ENCODE data around the gene CD19.
"Not testable (repeated sequence)": the region's sequence is repeated elsewhere in the genome, so short reads cannot be mapped to it uniquely, and the experiment has no call there.

The CD19 gene

DNA sequence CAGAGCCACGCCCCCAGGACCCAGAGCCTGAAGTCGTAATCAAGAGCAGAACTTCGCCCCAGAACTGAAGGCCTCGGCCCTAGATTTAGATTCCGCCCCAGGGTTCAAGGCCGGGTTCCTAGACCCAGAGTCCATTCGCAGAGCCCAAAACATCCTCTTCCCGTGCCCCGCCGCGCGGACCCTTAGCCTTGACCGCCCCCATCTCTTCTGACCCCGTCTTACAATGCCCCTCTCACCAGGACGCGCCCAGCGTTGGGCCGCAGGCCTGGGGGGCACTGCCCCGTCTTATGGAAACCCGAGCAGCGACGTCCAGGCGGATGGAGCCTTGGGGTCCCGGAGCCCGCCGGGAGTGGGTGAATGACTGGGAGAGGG lies 5.0 kb downstream of the CD19 start:
- DNase-seq (ENCODE audit: low read depth) = no peak

DNA sequence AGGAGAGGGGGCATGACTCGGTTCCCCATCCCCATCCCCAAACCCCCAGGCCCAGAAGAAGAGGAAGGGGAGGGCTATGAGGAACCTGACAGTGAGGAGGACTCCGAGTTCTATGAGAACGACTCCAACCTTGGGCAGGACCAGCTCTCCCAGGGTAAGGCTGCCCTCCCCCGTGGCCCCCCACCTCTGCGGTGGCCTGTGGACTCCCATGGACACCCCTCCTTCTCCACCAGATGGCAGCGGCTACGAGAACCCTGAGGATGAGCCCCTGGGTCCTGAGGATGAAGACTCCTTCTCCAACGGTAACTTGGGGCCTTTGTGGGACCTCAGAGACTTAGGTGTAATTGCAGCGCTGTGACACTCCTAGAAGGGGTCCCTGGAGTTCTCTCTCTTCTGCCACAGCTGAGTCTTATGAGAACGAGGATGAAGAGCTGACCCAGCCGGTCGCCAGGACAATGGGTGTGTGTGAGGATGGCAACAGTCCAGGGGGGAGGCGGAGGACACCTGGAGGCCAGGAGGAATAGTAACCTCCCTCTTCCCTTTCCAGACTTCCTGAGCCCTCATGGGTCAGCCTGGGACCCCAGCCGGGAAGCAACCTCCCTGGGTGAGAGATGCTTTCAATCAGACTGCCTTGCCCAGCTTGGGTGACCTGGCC lies 5.6 kb downstream of the CD19 start:
- no peak for DNase-seq (ENCODE audit: low read depth)

DNA sequence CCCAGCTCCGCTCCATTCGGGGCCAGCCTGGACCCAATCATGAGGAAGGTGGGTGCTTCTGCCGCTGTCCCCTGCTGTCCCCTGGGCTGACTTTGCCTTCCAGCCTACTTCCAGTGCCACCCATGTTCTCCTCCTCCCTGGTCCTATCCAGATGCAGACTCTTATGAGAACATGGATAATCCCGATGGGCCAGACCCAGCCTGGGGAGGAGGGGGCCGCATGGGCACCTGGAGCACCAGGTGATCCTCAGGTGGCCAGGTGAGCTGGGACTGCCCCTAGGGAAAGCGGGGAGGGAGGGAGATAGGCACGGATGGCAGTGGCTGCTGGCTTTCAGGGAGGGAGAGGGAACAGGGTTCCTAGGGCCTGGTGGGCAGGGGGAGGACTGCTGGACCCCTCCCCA lies 7.0 kb downstream of the CD19 start:
- no peak for DNase-seq (ENCODE audit: low read depth)

DNA sequence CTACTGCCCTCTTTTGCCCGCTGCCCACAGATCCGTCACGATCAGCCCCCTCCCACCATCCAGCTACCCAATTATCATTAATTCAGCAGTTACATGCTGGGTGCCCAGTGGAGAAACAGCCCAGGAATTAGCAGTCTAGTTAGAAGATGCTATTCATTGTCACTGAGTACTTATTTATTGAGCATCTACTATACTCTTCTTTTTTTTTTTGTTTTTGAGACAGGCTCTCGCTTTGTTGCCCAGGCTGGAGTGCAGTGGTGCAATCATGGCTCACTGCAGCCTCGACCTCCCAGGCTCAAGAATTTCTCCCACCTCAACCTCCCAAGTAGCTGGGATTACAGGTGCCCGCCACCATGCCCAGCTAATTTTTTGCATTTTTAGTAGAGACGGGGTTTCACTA lies 8.1 kb downstream of the CD19 start:
- not testable (repeated sequence) for DNase-seq (ENCODE audit: low read depth)

DNA sequence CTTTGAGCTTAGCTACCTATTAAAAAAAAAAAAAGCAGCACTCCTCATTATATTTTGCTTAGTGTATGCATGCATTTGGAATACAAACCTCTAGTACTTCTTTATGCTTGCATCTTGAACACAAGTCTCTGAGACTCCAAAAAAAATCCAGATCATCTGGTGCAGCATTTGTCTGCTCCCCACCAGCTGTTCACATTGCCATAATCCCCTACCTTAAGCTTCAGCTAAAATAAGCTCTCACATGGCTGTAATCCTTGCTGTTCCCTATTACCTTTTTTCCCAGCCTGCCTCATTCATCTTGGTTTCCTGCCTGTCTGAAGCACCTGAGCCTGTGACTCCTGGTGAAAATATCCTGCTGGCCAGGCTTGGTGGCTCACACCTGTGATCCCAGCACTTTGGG lies 11.5 kb downstream of the CD19 start:
- DNase-seq (ENCODE audit: low read depth) = no peak

DNA sequence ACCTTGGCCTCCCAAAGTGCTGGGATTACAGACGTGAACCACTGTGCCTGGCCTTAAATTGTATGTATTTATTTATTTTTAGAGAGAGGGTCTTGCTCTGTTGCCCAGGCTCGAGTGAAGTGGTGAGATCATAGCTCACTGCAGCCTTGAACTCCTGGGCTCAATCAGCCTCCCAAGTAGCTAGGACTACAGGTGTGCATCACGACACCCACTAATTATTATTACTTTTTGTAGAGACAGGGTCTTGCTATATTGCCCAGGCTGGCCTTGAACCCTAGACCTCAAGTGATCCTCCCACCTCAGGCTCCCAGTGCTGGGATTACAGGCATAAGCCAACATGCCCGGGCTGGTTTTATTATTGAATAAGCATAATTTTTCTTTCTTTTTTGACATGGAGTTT lies 14.9 kb downstream of the CD19 start:
- DNase-seq (ENCODE audit: low read depth) = no peak

DNA sequence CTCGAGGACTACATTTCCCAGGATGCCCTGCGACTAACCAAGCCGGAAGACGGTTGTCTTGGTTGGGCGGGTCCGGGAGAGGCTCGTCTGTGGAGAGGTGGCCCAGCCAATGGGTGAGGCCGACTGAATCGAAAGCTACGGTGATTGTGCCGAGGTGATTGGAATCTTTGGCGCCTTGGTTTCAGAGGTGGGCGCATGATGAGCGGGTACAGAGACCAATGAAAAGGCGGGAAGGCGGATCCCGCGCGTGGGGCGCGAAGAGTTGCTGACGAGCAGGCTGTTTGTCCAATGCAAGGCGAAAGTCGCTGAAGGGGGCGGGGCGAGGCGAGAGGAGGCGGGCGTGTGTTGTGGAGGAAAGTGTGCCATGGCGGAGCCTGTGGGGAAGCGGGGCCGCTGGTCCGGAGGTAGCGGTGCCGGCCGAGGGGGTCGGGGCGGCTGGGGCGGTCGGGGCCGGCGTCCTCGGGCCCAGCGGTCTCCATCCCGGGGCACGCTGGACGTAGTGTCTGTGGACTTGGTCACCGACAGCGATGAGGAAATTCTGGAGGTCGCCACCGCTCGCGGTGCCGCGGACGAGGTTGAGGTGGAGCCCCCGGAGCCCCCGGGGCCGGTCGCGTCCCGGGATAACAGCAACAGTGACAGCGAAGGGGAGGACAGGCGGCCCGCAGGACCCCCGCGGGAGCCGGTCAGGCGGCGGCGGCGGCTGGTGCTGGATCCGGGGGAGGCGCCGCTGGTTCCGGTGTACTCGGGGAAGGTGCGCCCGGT lies 19.1 kb downstream of the CD19 start, which contains the start of gene NFATC2IP:
TSS of gene NFATC2IP (plus strand) at position 290 of the 762 bp plus-strand sequence. CDS start at position 365, 75 bp downstream.
- DNase-seq (ENCODE audit: low read depth) = peak; percentile 99

DNA sequence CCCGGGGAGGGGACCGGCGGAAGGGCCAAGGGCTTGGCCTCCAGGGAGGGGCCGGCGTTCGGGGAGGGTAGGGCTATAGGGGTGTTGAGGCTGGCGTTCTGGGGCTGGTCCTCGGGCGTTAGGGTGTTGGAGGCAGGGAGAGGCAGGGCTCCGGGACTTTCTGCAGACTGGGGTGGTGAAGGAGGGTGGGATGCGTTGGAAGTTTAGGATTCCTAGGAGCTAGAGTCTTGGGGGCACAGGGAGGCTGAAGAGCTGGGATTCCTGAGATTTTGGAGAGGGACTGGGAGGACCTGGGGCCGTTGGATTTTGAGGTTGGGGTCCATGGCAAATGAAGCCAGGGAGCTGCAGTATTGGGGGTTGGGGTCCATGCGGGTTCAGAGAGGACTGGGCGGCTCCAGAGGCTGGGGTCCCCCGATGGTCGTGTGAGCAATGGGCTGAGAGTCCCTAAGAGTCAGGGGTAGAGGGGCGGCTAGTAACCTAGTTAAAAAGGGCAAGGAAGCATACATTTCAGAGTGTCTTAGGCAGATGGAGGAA lies 19.7 kb downstream of the CD19 start:
- no peak for DNase-seq (ENCODE audit: low read depth)

DNA sequence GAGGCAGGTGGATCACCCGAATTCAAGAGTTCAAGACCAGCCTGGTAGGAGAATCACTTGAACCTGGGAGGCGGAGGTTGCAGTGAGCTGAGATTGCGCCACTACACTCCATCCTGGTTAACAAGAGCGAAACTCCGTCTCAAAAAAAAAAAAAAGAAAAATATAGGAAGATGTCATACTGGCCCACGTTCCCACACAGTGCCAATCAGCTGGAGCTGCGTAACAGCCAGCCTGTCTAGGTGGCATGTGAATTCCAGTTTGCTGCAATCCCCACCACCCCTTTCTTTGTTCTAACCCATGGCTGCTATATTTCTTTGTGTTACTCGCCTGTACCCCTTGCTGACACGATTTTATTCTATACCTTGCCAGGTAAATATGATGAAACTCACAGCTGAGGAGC lies 26.4 kb downstream of the CD19 start:
- no peak for DNase-seq (ENCODE audit: low read depth)

DNA sequence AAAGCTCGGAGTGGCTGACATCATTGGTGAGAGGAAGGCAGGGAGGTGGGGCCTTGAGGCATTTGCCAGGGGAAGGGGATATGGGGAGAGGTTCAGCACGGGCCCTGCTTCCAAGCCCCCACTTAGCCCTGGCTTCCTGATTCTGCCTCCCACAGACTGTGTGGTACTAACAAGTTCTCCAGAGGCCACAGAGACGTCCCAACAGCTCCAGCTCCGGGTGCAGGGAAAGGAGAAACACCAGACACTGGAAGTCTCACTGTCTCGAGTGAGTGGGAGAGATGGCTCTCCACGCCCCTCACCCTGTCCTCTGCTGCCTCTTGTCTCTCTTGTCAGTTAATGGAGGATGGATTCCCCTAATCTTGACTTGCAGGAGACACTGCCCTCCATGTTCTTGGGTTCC lies 27.1 kb downstream of the CD19 start:
- no peak for DNase-seq (ENCODE audit: low read depth)

DNA sequence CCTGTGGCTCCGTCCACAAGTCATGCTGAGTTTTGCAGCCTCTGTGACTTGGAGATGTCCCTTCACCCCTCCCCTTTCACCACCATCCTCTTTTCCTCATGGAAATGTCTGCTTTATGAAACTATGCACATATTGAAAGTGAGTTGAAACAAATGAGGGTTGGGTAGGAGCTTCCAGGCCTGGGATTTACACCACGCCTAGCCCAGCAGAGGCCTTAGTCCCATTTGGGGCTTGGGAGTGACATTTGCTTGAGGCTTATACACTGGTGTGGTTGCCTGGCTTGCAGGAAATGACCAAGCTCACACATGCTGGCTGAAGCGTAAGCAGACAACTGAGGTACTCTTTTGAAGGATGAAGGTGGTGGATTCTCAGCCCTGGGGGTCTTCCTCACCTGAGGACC lies 32.3 kb downstream of the CD19 start:
- DNase-seq (ENCODE audit: low read depth) = no peak

DNA sequence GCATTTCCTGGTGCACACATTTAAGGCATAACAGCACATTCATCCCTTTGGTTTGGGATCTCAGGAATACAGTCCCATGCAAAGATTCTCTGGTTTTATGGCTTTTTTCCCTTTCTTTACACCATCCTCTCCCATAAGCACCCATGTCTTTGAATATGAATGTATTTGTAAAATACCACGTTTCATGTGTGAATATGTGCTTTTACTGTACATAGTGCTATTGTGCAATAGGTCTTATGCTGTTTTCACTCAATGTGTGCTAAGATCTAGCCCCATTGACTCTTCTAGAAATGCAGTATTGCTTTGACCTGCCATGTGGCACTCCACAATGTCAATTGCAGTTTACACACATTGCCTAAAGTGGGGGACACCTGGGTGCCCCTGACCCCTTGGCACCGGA lies 32.7 kb downstream of the CD19 start:
- no peak for DNase-seq (ENCODE audit: low read depth)

DNA sequence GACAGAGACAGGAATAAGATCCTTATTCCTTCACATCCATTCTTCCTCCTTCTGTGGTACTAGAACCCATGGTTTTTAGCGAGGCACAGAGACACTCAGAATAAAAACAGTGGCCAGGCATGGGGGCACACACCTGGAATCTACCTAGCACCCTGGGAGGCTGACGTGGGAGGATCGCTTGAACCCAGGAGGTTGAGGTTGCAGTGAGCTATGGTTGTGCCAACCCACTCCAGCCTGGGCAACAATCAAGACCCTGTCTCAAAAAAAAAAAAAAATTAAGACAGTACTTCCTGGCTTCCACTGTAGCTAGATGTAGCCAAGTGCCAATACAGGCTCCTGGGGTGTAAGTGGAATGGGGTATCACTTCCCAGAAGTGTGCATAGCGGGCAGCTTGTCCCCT lies 35.4 kb downstream of the CD19 start:
- no peak for DNase-seq (ENCODE audit: low read depth)

DNA sequence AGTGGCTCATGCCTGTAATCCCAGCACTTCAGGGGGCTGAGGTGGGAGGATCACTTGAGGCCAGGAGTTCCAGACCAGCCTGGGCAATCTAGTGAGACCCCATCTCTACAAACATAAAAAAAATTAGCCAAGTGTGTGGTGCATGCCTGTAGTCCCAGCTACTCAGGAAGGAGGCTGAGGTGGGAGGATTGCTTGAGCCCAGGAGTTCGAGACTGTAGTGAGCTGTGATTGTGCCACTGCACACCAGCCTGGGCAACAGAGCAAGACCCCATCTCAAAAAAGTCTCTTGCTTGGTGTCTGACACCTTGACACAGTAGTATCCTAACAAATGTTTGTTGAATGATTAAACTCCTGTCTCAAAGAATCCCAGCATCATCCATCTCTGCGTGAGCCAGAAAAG lies 37.9 kb downstream of the CD19 start:
- DNase-seq (ENCODE audit: low read depth) = not testable (repeated sequence)

DNA sequence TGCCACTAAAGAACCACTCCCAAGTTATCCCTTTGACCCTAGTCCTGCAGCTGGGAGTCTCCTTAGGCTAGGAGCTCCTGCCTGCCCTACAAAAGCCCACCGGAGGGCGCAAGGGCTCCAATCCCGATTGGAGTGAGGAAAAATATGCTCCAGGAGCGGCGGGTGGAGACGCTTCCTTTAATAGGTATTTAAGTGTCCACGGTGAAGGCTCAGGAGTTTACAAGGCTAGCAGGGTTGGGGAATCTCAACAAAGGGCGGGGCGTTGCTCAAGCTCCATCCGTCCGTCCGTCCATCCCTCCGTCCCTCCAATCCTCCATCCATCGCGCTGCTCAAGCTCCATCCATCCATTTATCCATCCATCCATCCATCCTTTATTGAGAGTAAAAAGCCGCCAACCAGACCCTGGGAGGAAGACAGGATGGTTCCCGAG lies 42.3 kb downstream of the CD19 start:
- DNase-seq (ENCODE audit: low read depth) = no peak

DNA sequence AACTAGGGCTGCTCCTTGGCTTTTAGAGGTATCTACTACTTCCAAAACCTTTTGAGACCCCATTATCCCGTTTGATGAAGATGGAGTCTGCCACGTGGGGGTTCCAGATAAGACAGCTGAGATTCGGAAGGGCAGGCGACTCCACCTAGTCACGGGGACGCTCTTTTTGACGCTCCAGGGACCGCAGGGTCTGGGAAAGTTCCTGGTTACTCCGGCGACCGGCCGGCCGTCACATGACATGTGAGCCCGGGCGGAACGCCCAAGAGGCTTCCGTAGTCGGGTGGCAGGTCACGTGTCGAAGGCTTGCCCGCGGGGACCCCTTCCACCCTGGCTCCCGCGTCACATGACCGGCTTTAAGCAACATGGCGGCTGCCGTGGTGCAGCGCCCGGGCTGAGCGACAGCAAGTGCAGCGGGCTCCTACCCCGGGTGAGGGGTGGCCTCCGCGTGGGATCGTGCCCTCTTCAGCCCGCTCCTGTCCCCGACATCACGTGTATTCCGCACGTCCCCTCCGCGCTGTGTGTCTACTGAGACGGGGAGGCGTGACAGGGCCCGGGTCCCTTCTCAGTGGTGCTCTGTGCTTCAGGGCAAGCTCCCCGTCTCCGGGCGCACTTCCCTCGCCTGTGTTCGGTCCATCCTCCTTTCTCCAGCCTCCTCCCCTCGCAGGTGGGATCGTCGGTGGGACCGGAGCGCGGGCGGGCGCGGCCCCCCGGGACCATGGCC lies 42.8 kb downstream of the CD19 start, which contains the start of gene SPNS1:
TSS of gene SPNS1 (plus strand) at position 342 of the 721 bp plus-strand sequence. CDS start at position 716, 374 bp downstream.
- DNase-seq (ENCODE audit: low read depth) = peak; percentile 95

DNA sequence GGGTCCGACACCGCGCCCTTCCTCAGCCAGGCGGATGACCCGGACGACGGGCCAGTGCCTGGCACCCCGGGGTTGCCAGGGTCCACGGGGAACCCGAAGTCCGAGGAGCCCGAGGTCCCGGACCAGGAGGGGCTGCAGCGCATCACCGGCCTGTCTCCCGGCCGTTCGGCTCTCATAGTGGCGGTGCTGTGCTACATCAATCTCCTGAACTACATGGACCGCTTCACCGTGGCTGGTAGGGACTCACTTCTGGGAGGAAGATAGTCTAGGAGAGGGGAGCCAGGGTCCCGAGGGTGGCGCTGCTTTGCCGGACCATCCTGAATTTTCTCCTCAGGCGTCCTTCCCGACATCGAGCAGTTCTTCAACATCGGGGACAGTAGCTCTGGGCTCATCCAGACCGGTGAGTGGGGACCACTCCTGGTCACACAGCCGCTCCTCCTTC lies 43.4 kb downstream of the CD19 start:
- DNase-seq (ENCODE audit: low read depth) = no peak

DNA sequence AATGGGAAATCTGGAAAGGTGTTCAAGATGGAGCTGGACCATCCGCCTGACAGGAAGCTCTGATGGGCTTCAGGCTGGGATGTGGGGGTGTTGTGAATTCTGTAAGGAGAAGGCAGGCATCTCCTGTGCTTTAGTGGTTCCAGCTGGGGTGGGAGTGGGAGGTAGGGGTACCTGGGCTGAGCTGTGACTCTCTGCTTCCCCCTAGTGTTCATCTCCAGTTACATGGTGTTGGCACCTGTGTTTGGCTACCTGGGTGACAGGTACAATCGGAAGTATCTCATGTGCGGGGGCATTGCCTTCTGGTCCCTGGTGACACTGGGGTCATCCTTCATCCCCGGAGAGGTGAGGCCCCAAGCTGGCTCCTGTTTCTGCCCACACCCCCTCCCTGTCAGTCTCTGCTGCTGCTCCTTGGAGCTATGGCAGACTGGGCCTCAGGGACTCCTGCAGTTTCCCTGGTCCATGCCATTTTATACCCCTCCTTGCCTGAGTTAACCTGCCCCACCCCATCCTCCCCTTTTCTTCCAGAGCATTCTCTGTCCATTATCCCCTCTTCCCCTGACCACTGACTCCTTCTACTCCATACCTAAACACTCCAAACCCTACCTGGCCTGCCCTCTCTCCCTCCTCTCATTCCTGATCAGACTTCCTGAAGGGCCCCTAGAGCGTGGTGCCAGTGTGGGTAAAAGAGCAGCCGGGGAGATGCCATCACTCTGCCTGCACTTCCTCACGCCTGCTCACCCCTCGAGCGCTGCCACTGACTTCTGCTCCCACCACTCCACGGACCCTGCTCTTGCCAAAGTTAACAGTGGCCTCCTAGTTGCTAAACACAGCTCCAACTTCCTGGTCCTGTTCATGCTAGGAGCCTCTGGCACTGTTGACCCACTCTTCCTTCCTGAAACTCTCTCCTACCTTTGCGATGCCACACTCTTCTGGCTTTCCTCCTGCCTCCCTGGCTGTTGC lies 46.2 kb downstream of the CD19 start:
- DNase-seq (ENCODE audit: low read depth) = no peak

DNA sequence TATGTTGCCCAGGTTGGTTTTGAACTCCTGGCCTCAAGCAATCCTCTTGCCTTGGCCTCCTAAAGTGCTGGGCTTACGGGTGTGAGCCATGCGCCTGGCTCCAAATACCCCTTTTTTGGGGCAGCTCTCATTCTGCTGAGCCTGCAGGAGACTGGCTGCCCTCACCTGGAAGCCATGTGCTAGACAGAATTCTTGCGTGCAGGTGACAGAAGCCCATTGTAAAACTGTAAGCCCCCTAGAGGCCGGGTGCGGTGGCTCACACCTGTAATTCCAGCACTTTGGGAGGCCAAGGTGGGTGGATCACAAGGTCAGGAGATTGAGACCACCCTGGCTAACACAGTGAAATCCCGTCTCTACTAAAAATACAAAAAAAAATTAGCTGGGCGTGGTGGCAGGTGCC lies 48.6 kb downstream of the CD19 start:
- not testable (repeated sequence) for DNase-seq (ENCODE audit: low read depth)

DNA sequence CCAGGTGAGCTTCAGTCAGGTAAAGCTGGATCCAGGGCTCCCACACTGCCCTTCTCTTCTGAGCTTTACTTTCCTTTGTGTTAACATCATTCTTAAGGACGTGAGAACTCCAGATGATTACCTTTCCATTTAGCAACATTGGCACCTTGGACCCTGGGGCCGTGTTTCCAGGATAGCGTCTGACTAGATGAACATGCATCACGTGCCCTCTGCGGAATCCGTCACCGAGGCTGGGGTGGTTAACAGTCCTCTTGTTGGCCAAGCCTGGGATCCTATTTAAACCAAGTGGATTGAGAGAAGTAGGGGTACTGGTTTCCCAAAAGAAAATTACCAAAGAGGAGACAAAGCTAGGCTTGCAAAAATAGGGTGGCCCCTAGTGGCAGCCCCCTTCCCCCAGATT lies 49.2 kb downstream of the CD19 start:
- no peak for DNase-seq (ENCODE audit: low read depth)

DNA sequence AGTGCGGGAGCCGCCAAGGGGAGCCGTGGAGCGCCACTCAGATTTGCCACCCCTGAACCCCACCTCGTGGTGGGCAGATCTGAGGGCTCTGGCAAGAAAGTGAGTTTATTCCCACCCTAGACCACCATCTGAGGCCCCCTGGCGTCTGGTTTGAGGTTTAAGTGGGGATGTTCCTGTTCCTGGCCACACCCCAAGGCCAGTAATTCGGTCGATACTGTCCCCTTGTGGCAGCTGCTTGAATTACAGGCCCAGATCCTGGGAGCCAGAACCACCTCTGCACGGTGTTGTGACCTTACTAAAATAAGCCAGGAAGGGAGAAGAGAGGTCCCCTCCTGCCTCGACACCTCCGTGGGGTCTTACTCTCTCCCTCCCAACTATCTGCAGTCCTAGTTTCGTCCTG lies 49.7 kb downstream of the CD19 start:
- peak; percentile 82 for DNase-seq (ENCODE audit: low read depth)
